Colonic mucosa (tissue), 4 donors: ENCODE data around the gene ARHGEF26. TPM values are rescaled to one million over a fixed set of nuclear protein-coding genes. Genes with fewer than 3 reads are reported as not detected.

ENCODE experiments used
- DNase-seq: peaks from one replicate; pipeline ENCODE4 v3.0.0-alpha.2; 2020
- H3K27ac ChIP-seq: fragments of 200-600 bp; one replicate; pipeline ENCODE4 v1.8.0; 2021
- H3K27me3 ChIP-seq: fragments of 200-600 bp; one replicate; pipeline ENCODE4 v1.8.0; 2021
- H3K36me3 ChIP-seq: fragments of 200-600 bp; one replicate; pipeline ENCODE4 v1.8.0; 2021
- H3K4me1 ChIP-seq: fragments of 200-600 bp; one replicate; pipeline ENCODE4 v1.8.0; 2021; ENCODE audit warnings: mild to moderate bottlenecking
- H3K4me3 ChIP-seq: fragments of 200-600 bp; one replicate; pipeline ENCODE4 v1.8.0; 2021
- H3K9ac ChIP-seq, 2 donors: one replicate each; pipeline ENCODE4 v1.7.0; 2013; ENCODE audit warnings: control low read depth in 2 of 2, low read depth in 2 of 2, low read length in 2 of 2
- H3K9me3 ChIP-seq: fragments of 200-600 bp; one replicate; pipeline ENCODE4 v1.8.0; 2021
- intact Hi-C: fragments of 100-400 bp; cut with DNase I; formaldehyde crosslinking; loops from one replicate; pipeline ENCODE4 v1.14.1; 2022
- total RNA-seq, 2 donors: library from RNA; stranded (reverse); fragmentation: NEBNext Ultra II Directional in 1 of 2; extraction: Animal tissue kit (Norgen Biotek cat#: 25700) in 1 of 2; gene quantifications; one replicate each; pipeline ENCODE4 v1.2.1, GENCODE V29; 2021
- TF ChIP-seq, protein P1 (sequence below): fragments of 200-600 bp; IDR thresholded peaks from one replicate; pipeline ENCODE4 v1.8.0; 2022; ENCODE audit warnings: antibody characterized with exemption, mild to moderate bottlenecking
- donor health status: healthy.
- donor health status: DM: no; HTN: no; CAD: no.
- donor health status: DM: no; HTN: no; CAD: no.

Gene ARHGEF26
- total RNA-seq, 2 donors from 2014 or later: 5.2 to 6.6 TPM

- intact Hi-C loops: no loop called here
- H3K4me3 ChIP-seq: no peak overlapping the region
- no peak overlapping the region for H3K27ac ChIP-seq
- TF ChIP-seq, protein P1, sequence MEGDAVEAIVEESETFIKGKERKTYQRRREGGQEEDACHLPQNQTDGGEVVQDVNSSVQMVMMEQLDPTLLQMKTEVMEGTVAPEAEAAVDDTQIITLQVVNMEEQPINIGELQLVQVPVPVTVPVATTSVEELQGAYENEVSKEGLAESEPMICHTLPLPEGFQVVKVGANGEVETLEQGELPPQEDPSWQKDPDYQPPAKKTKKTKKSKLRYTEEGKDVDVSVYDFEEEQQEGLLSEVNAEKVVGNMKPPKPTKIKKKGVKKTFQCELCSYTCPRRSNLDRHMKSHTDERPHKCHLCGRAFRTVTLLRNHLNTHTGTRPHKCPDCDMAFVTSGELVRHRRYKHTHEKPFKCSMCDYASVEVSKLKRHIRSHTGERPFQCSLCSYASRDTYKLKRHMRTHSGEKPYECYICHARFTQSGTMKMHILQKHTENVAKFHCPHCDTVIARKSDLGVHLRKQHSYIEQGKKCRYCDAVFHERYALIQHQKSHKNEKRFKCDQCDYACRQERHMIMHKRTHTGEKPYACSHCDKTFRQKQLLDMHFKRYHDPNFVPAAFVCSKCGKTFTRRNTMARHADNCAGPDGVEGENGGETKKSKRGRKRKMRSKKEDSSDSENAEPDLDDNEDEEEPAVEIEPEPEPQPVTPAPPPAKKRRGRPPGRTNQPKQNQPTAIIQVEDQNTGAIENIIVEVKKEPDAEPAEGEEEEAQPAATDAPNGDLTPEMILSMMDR: no peak
- no peaks in the 10 kb centered on the region for H3K36me3 ChIP-seq
- H3K9me3 ChIP-seq: no peaks in the 10 kb centered on the region
- DNase-seq: no peak
- no peaks in the 10 kb centered on the region for H3K4me1 ChIP-seq
- no peak overlapping the region for H3K9ac ChIP-seq
- H3K27me3 ChIP-seq: no peaks in the 10 kb centered on the region
Observed at GRCh38 chr3:154217671-154218070, 96.5 kb downstream of the ARHGEF26 start.

- Histone ChIP-seq H3K27ac (no peak overlapping the region), H3K27me3 (no peaks in the 10 kb centered on the region), H3K4me1 (no peaks in the 10 kb centered on the region), H3K9ac (no peak overlapping the region), H3K4me3 (no peak overlapping the region), H3K36me3 (no peaks in the 10 kb centered on the region), H3K9me3 (no peaks in the 10 kb centered on the region)
- TF ChIP-seq, protein P1: no peak
- no peak for DNase-seq
- intact Hi-C loops: no loop called here
Observed at GRCh38 chr3:154218728-154219127, 97.5 kb downstream of the ARHGEF26 start.

DNA sequence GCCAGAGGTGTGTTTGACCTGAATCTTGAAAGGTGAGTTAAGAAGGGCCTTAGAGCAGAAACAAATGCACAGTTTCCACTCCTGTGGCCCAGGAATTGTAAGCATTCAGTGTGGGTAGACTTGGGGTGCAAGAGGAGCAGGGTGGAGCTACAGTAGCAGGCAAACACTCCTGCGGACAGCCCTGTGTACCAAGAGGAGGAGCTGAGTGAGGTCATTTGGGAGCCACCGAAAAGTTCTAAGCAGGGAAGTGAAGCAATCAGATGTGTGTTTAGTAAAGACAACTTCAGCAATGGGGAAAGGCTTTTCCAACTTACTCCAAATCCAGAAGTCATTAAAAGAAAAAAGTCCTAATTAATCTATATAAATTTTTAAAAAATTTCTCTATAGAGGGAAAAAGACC, 99.3 kb downstream of the ARHGEF26 start:
- TF ChIP-seq, protein P1: no peak
- H3K4me1 ChIP-seq: no peaks in the 10 kb centered on the region
- H3K36me3 ChIP-seq: no peaks in the 10 kb centered on the region
- H3K4me3 ChIP-seq: no peak overlapping the region
- no peak for DNase-seq
- no peak overlapping the region for H3K9ac ChIP-seq
- intact Hi-C loops: no loop called here
- H3K27me3 ChIP-seq: no peaks in the 10 kb centered on the region
- H3K9me3 ChIP-seq: no peaks in the 10 kb centered on the region
- no peak overlapping the region for H3K27ac ChIP-seq

- Histone ChIP-seq H3K27me3 (no peaks in the 10 kb centered on the region), H3K4me1 (no peaks in the 10 kb centered on the region), H3K4me3 (no peak overlapping the region), H3K9me3 (no peaks in the 10 kb centered on the region), H3K27ac (no peak overlapping the region), H3K36me3 (no peaks in the 10 kb centered on the region), H3K9ac (no peak overlapping the region)
- DNase-seq: no peak
- TF ChIP-seq, protein P1: no peak
- intact Hi-C loops: no loop called here
Observed at GRCh38 chr3:154223519-154223918, 102.3 kb downstream of the ARHGEF26 start.

DNA sequence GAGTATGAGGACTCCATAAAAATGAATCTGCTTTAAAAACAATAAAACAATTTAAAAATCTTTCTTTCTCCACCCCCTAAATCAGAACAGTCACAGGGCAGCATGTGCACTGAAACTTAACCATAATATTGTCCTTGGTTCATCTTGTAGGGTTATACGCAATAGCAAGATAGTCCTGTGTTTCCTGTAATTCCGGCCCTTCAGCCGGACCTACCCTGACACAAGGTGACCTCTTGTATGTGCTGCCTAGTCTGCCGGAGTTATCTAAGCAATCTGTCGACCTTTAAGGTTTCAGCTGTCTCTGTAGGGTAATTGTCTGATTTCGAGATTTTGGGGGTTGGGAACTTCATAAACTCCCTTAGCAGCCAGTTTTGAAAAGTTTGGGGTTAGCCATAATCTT, 103.2 kb downstream of the ARHGEF26 start:
- no peak for DNase-seq
- H3K36me3 ChIP-seq: no peaks in the 10 kb centered on the region
- no peaks in the 10 kb centered on the region for H3K27me3 ChIP-seq
- no peaks in the 10 kb centered on the region for H3K4me1 ChIP-seq
- H3K9ac ChIP-seq: no peak overlapping the region
- H3K27ac ChIP-seq: no peak overlapping the region
- no peaks in the 10 kb centered on the region for H3K9me3 ChIP-seq
- H3K4me3 ChIP-seq: no peak overlapping the region
- TF ChIP-seq, protein P1: no peak
- intact Hi-C loops: no loop called here

DNA sequence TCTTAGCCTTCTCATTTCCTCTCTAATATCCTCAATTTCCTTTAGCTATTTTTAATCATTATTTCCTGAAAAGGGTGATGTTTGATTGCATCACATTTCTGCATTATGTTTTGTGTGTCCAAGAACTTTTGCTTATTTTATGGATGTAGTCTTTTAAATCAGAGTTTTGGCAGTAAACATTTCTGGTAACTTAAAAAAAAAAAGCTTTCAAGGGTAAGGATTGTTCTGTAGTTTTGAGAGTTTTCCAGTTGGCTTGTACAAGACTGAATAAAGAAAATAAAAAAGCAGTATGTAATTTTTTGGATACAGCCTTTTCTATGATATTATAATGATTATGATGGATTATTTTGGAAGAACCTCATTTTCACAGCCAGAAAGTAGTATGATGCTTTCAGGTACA, 103.7 kb downstream of the ARHGEF26 start:
- TF ChIP-seq, protein P1: no peak
- no peak overlapping the region for H3K4me3 ChIP-seq
- DNase-seq: no peak
- no peaks in the 10 kb centered on the region for H3K9me3 ChIP-seq
- no peaks in the 10 kb centered on the region for H3K4me1 ChIP-seq
- H3K9ac ChIP-seq: no peak overlapping the region
- intact Hi-C loops: no loop called here
- H3K27ac ChIP-seq: no peak overlapping the region
- no peaks in the 10 kb centered on the region for H3K36me3 ChIP-seq
- no peaks in the 10 kb centered on the region for H3K27me3 ChIP-seq
